ENCODE measurements around the gene MYL10.
"Not testable (repeated sequence)": the region's sequence is repeated elsewhere in the genome, so short reads cannot be mapped to it uniquely, and the experiment has no call there.

MYL10 gene

GRCh38 chr7:101617451-101618206 lies 11.5 kb downstream of the MYL10 start:
- DNase-seq = no peak

- no peak for DNase-seq
These were observed 13.7 kb downstream of the MYL10 start for GRCh38 chr7:101615446-101615845.

GRCh38 chr7:101614939-101615302 lies 14.2 kb downstream of the MYL10 start:
- DNase-seq = no peak

- no peak for DNase-seq
These were observed 14.8 kb downstream of the MYL10 start for GRCh38 chr7:101614098-101614938.

GRCh38 chr7:101612885-101613515 lies 16.1 kb downstream of the MYL10 start:
- DNase-seq = no peak

GRCh38 chr7:101608772-101609713 lies 20.1 kb downstream of the MYL10 start:
- DNase-seq = no peak

- DNase-seq = no peak
These were observed 22.6 kb downstream of the MYL10 start for GRCh38 chr7:101606498-101606923.

GRCh38 chr7:101605611-101606497 lies 23.2 kb downstream of the MYL10 start:
- DNase-seq = no peak

- not testable (repeated sequence) for DNase-seq
These were observed 24.2 kb downstream of the MYL10 start for GRCh38 chr7:101604934-101605332.

GRCh38 chr7:101604331-101604933 lies 24.7 kb downstream of the MYL10 start:
- no peak for DNase-seq

- DNase-seq = peak; percentile 20 to 63 (median 50)
These were observed 26.4 kb downstream of the MYL10 start for GRCh38 chr7:101602484-101603241.

- DNase-seq = no peak
These were observed 27.0 kb downstream of the MYL10 start for GRCh38 chr7:101602082-101602481.

- no peak for DNase-seq
These were observed 29.3 kb downstream of the MYL10 start for GRCh38 chr7:101599787-101600186.

- DNase-seq = no peak
These were observed 29.9 kb downstream of the MYL10 start for GRCh38 chr7:101598986-101599771.

- no peak for DNase-seq
These were observed 30.6 kb downstream of the MYL10 start for GRCh38 chr7:101598422-101598985.

GRCh38 chr7:101597941-101598340 lies 31.2 kb downstream of the MYL10 start:
- no peak for DNase-seq

GRCh38 chr7:101596898-101597297 lies 32.2 kb downstream of the MYL10 start:
- no peak for DNase-seq

- DNase-seq = no peak
These were observed 33.1 kb downstream of the MYL10 start for GRCh38 chr7:101595766-101596537.
